B cell (primary cell): Measurements from ENCODE around the gene NBEA.

ENCODE experiments used
- EZH2 ChIP-seq: IDR thresholded peaks from 2 replicates; pipeline ENCODE4 v1.6.1; 2012; ENCODE audit warnings: borderline replicate concordance, low read depth, mild to moderate bottlenecking, moderate library complexity, low read length; ENCODE audit not compliant: insufficient read depth, poor library complexity, severe bottlenecking
- TF ChIP-seq, protein P1 (sequence below): fragments of 200-600 bp; IDR thresholded peaks from one replicate; pipeline ENCODE4 v1.8.0; 2022; ENCODE audit warnings: antibody characterized with exemption, mild to moderate bottlenecking

DNA sequence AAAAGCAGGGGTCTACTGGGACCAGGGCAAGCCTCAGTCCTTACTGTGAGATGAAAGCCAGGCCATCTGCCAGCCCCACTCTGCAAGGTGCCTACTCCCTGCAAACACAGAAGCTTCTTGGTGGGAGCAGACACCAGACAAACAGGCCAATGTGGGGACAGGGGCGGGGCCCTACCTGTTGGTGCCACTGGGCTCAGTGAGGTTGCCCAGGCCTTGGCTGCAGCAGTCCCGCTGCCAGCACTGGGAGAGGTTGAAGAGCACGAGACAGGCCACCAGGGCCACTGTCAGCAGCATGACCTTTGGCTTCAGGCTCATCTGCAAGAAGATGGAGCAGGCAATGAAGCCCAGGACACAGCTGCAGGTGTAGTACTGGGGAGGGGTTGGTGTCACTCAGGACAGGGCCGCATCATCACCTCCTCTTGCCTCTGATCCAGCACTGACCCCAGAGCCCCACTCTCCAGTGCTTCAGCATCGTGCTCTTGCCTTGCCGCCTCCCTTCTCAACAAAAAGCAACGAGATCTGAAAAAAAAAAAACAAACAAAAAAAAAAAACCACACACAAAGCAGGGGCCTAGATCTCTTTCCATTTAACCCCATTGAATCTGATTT, 72.6 kb downstream of the NBEA start:
- TF ChIP-seq, protein P1, sequence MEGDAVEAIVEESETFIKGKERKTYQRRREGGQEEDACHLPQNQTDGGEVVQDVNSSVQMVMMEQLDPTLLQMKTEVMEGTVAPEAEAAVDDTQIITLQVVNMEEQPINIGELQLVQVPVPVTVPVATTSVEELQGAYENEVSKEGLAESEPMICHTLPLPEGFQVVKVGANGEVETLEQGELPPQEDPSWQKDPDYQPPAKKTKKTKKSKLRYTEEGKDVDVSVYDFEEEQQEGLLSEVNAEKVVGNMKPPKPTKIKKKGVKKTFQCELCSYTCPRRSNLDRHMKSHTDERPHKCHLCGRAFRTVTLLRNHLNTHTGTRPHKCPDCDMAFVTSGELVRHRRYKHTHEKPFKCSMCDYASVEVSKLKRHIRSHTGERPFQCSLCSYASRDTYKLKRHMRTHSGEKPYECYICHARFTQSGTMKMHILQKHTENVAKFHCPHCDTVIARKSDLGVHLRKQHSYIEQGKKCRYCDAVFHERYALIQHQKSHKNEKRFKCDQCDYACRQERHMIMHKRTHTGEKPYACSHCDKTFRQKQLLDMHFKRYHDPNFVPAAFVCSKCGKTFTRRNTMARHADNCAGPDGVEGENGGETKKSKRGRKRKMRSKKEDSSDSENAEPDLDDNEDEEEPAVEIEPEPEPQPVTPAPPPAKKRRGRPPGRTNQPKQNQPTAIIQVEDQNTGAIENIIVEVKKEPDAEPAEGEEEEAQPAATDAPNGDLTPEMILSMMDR: no peak
- TF ChIP-seq EZH2: no peak
